ENCODE measurements around the gene FARS2.

FARS2 gene

GRCh38 chr6:5469101-5469846 lies 208.0 kb downstream of the FARS2 start:
- no peak for FAIRE-seq

- FAIRE-seq = no peak
These were observed 209.7 kb downstream of the FARS2 start for GRCh38 chr6:5471044-5471443.

- no peak for FAIRE-seq
These were observed 210.5 kb downstream of the FARS2 start for GRCh38 chr6:5471637-5472398.

GRCh38 chr6:5472571-5472970 lies 211.3 kb downstream of the FARS2 start:
- FAIRE-seq = no peak

- no peak for FAIRE-seq
These were observed 214.5 kb downstream of the FARS2 start for GRCh38 chr6:5475779-5476178.

- no peak for FAIRE-seq
These were observed 217.1 kb downstream of the FARS2 start for GRCh38 chr6:5478380-5478779.

- no peak for FAIRE-seq
These were observed 219.7 kb downstream of the FARS2 start for GRCh38 chr6:5481033-5481432.

GRCh38 chr6:5481750-5482149 lies 220.4 kb downstream of the FARS2 start:
- FAIRE-seq = no peak

- FAIRE-seq = no peak
These were observed 221.3 kb downstream of the FARS2 start for GRCh38 chr6:5482619-5483018.

- no peak for FAIRE-seq
These were observed 223.4 kb downstream of the FARS2 start for GRCh38 chr6:5484692-5485091.

- FAIRE-seq = no peak
These were observed 224.9 kb downstream of the FARS2 start for GRCh38 chr6:5486214-5486613.

GRCh38 chr6:5490501-5491069 lies 229.3 kb downstream of the FARS2 start:
- FAIRE-seq = no peak

GRCh38 chr6:5492356-5492755 lies 231.0 kb downstream of the FARS2 start:
- no peak for FAIRE-seq

- FAIRE-seq = no peak
These were observed 232.5 kb downstream of the FARS2 start for GRCh38 chr6:5493806-5494205.

- no peak for FAIRE-seq
These were observed 236.7 kb downstream of the FARS2 start for GRCh38 chr6:5497896-5498578.

- FAIRE-seq = no peak
These were observed 237.2 kb downstream of the FARS2 start for GRCh38 chr6:5498579-5498899.

- no peak for FAIRE-seq
These were observed 238.5 kb downstream of the FARS2 start for GRCh38 chr6:5499644-5500306.

- FAIRE-seq = no peak
These were observed 240.5 kb downstream of the FARS2 start for GRCh38 chr6:5501837-5502236.

- FAIRE-seq = no peak
These were observed 242.8 kb downstream of the FARS2 start for GRCh38 chr6:5504078-5504477.

- no peak for FAIRE-seq
These were observed 244.8 kb downstream of the FARS2 start for GRCh38 chr6:5506149-5506548.

GRCh38 chr6:5506597-5506996 lies 245.3 kb downstream of the FARS2 start:
- FAIRE-seq = no peak

GRCh38 chr6:5507131-5507681 lies 245.9 kb downstream of the FARS2 start:
- no peak for FAIRE-seq

- FAIRE-seq = no peak
These were observed 247.8 kb downstream of the FARS2 start for GRCh38 chr6:5509106-5509505.

All from colon (tissue), 2 donors.